ENCODE results near the gene COL6A3.

DNA sequence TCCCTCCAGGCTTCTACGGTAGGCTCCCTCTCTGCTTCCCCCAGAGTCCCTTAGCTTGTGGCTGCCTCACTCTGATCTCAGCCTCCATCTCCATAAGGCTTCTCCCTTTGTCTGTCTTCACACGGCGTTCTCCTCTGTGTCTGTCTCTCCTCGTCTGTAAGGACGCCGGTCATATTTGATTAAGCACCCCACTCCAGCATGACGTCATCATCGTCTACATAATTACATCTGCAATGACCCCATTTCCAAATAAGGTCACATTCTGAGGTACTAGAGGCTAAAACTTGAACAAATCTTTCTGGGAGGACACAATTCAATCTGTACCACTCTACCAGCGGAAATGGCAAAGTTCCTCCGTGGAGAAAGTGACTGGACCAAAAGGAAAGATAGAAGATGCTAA is 8.3 kb upstream of the COL6A3 start:
- TF ChIP-seq, protein P1, sequence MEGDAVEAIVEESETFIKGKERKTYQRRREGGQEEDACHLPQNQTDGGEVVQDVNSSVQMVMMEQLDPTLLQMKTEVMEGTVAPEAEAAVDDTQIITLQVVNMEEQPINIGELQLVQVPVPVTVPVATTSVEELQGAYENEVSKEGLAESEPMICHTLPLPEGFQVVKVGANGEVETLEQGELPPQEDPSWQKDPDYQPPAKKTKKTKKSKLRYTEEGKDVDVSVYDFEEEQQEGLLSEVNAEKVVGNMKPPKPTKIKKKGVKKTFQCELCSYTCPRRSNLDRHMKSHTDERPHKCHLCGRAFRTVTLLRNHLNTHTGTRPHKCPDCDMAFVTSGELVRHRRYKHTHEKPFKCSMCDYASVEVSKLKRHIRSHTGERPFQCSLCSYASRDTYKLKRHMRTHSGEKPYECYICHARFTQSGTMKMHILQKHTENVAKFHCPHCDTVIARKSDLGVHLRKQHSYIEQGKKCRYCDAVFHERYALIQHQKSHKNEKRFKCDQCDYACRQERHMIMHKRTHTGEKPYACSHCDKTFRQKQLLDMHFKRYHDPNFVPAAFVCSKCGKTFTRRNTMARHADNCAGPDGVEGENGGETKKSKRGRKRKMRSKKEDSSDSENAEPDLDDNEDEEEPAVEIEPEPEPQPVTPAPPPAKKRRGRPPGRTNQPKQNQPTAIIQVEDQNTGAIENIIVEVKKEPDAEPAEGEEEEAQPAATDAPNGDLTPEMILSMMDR (IDR thresholded peaks at IDR 0.05), result no peak
- TF ChIP-seq POLR2A (IDR thresholded peaks at IDR 0.05), result no peak
